ENCODE data around the gene BRD4.

GRCh38 chr19:15291089-15291488, 41.2 kb downstream of the BRD4 start:
- TF ChIP-seq, protein P1, sequence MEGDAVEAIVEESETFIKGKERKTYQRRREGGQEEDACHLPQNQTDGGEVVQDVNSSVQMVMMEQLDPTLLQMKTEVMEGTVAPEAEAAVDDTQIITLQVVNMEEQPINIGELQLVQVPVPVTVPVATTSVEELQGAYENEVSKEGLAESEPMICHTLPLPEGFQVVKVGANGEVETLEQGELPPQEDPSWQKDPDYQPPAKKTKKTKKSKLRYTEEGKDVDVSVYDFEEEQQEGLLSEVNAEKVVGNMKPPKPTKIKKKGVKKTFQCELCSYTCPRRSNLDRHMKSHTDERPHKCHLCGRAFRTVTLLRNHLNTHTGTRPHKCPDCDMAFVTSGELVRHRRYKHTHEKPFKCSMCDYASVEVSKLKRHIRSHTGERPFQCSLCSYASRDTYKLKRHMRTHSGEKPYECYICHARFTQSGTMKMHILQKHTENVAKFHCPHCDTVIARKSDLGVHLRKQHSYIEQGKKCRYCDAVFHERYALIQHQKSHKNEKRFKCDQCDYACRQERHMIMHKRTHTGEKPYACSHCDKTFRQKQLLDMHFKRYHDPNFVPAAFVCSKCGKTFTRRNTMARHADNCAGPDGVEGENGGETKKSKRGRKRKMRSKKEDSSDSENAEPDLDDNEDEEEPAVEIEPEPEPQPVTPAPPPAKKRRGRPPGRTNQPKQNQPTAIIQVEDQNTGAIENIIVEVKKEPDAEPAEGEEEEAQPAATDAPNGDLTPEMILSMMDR (conservative IDR thresholded peaks at IDR 0.05; ENCODE audit: low read length), result no peak
- no peak for TF ChIP-seq EZH2phosphoT487 (IDR thresholded peaks at IDR 0.05; ENCODE audit: borderline replicate concordance, low read depth, low read length)

Measured in OCI-LY7 (cell line).